Non-pigmented ciliary epithelial cell (primary cell): Measurements from ENCODE around the gene NLK.
A peak's percentile ranks its signal among the peaks of the same experiment; 100 is the strongest.

Source experiments
- DNase-seq: peaks from one replicate; pipeline ENCODE4 v3.0.0-alpha.2; 2010; ENCODE audit warnings: low read depth

Gene NLK

GRCh38 chr17:28113269-28113668 lies 70.8 kb downstream of the NLK start:
- DNase-seq = no peak

GRCh38 chr17:28115046-28115445 lies 72.6 kb downstream of the NLK start:
- no peak for DNase-seq

GRCh38 chr17:28117304-28117703 lies 74.8 kb downstream of the NLK start:
- no peak for DNase-seq

GRCh38 chr17:28118362-28118761 lies 75.9 kb downstream of the NLK start:
- no peak for DNase-seq

- no peak for DNase-seq
These were observed 76.6 kb downstream of the NLK start for GRCh38 chr17:28119046-28119445.

GRCh38 chr17:28119560-28119959 lies 77.1 kb downstream of the NLK start:
- DNase-seq = no peak

- DNase-seq = no peak
These were observed 78.3 kb downstream of the NLK start for GRCh38 chr17:28120766-28121165.

GRCh38 chr17:28124962-28125361 lies 82.5 kb downstream of the NLK start:
- no peak for DNase-seq

- no peak for DNase-seq
These were observed 83.3 kb downstream of the NLK start for GRCh38 chr17:28125526-28126378.

- no peak for DNase-seq
These were observed 84.7 kb downstream of the NLK start for GRCh38 chr17:28127196-28127595.

GRCh38 chr17:28128779-28129178 lies 86.3 kb downstream of the NLK start:
- no peak for DNase-seq

GRCh38 chr17:28130472-28130871 lies 88.0 kb downstream of the NLK start:
- DNase-seq = no peak

- DNase-seq = no peak
These were observed 89.1 kb downstream of the NLK start for GRCh38 chr17:28131599-28131998.

- peak; percentile 34 for DNase-seq
These were observed 91.1 kb downstream of the NLK start for GRCh38 chr17:28133562-28133970.

- no peak for DNase-seq
These were observed 94.4 kb downstream of the NLK start for GRCh38 chr17:28136923-28137322.

GRCh38 chr17:28139822-28140221 lies 97.3 kb downstream of the NLK start:
- DNase-seq = no peak

GRCh38 chr17:28141313-28141712 lies 98.8 kb downstream of the NLK start:
- DNase-seq = no peak

GRCh38 chr17:28141773-28142172 lies 99.3 kb downstream of the NLK start:
- no peak for DNase-seq

GRCh38 chr17:28142305-28142704 lies 99.8 kb downstream of the NLK start:
- no peak for DNase-seq

- no peak for DNase-seq
These were observed 101.5 kb downstream of the NLK start for GRCh38 chr17:28144019-28144418.

- no peak for DNase-seq
These were observed 102.9 kb downstream of the NLK start for GRCh38 chr17:28145348-28145747.

- no peak for DNase-seq
These were observed 104.5 kb downstream of the NLK start for GRCh38 chr17:28147017-28147416.

- no peak for DNase-seq
These were observed 108.5 kb downstream of the NLK start for GRCh38 chr17:28151001-28151400.

- no peak for DNase-seq
These were observed 111.7 kb downstream of the NLK start for GRCh38 chr17:28154214-28154613.
